PC-9 (cell line): ENCODE measurements around the gene B4GALNT1.

Source experiments
- CTCF ChIP-seq: fragments of 200-600 bp; sonication (generic); conservative IDR thresholded peaks from 2 replicates; pipeline ENCODE4 v1.6.1; 2017; ENCODE audit warnings: mixed run types, antibody characterized with exemption, mild to moderate bottlenecking, moderate library complexity
- EZH2 ChIP-seq: fragments of 200-600 bp; sonication (generic); IDR thresholded peaks from 2 replicates; pipeline ENCODE4 v1.8.0; 2017; ENCODE audit warnings: antibody characterized with exemption, low read depth

GRCh38 chr12:57661376-57661775 is 28.4 kb upstream of the B4GALNT1 start:
- no peak for TF ChIP-seq CTCF
- TF ChIP-seq EZH2: no peak
